Dendritic cell treated with granulocyte-macrophage colony-stimulating factor and Interleukin-4, amounts not matched to agents 40 ng/mL and 50 ng/mL, for 4 days (primary cell): ENCODE measurements around the gene FDX2.
"Not testable (repeated sequence)": the region's sequence is repeated elsewhere in the genome, so short reads cannot be mapped to it uniquely, and the experiment has no call there.

Experiments used
- H3K27ac Mint-ChIP-seq: one replicate; pipeline ENCODE4 v1.8.0; 2022; ENCODE audit warnings: mild to moderate bottlenecking, mixed read lengths
- H3K27me3 Mint-ChIP-seq: one replicate; pipeline ENCODE4 v1.8.0; 2022; ENCODE audit warnings: mild to moderate bottlenecking, mixed read lengths
- H3K36me3 Mint-ChIP-seq: one replicate; pipeline ENCODE4 v1.8.0; 2022; ENCODE audit warnings: low read depth, mixed read lengths
- H3K4me1 Mint-ChIP-seq: one replicate; pipeline ENCODE4 v1.8.0; 2022; ENCODE audit warnings: low read depth, mixed read lengths
- H3K4me3 Mint-ChIP-seq: one replicate; pipeline ENCODE4 v1.8.0; 2022; ENCODE audit warnings: mild to moderate bottlenecking, moderate library complexity, mixed read lengths
- H3K9me3 Mint-ChIP-seq: one replicate; pipeline ENCODE4 v1.8.0; 2022; ENCODE audit warnings: mixed read lengths
- intact Hi-C: fragments of 100-400 bp; cut with micrococcal nuclease; formaldehyde crosslinking; loops from one replicate; pipeline ENCODE4 v1.15.0; 2022

Gene FDX2

GRCh38 chr19:10339380-10339960, 23.7 kb upstream of the FDX2 start, which contains the start of gene ICAM3:
ICAM3 (minus strand) TSS chr19:10339624; CDS start chr19:10339614, 10 bp downstream.
- Mint-ChIP-seq H3K27me3 (no peaks in the 10 kb centered on the region), H3K27ac (peak within 1 kb of the TSS; percentile 41), H3K4me3 (peak within 1 kb of the TSS; percentile 63), H3K4me1 (peaks cover 47% of the 10 kb centered on the region), H3K9me3 (no peaks in the 10 kb centered on the region), H3K36me3 (peaks cover 10% of the 10 kb centered on the region)
- intact Hi-C loops = no loop called here

- intact Hi-C loops = no loop called here
- Mint-ChIP-seq H3K4me3 (peak overlapping the region; percentile 63), H3K9me3 (no peaks in the 10 kb centered on the region), H3K4me1 (peaks cover 52% of the 10 kb centered on the region), H3K27me3 (no peaks in the 10 kb centered on the region), H3K27ac (peak overlapping the region; percentile 21), H3K36me3 (peaks cover 10% of the 10 kb centered on the region)
Observed at GRCh38 chr19:10338940-10339339, 23.1 kb upstream of the FDX2 start.

GRCh38 chr19:10336725-10337124, 20.9 kb upstream of the FDX2 start:
- H3K36me3 Mint-ChIP-seq = peaks cover 22% of the 10 kb centered on the region

GRCh38 chr19:10335352-10335985, 19.7 kb upstream of the FDX2 start:
- H3K4me1 Mint-ChIP-seq = peaks cover 67% of the 10 kb centered on the region

More at GRCh38 chr19:10336725-10337124, 20.9 kb upstream of the FDX2 start:
- intact Hi-C loops, H3K27me3 Mint-ChIP-seq, H3K9me3 Mint-ChIP-seq, H3K27ac Mint-ChIP-seq, H3K4me3 Mint-ChIP-seq: not testable (repeated sequence)
- H3K4me1 Mint-ChIP-seq = peaks cover 71% of the 10 kb centered on the region

GRCh38 chr19:10334588-10335351, 19.0 kb upstream of the FDX2 start:
- Mint-ChIP-seq H3K9me3 (no peaks in the 10 kb centered on the region), H3K4me1 (peaks cover 60% of the 10 kb centered on the region), H3K36me3 (peaks cover 30% of the 10 kb centered on the region), H3K27me3 (no peaks in the 10 kb centered on the region), H3K27ac (peak overlapping the region; percentile 92), H3K4me3 (no peak overlapping the region)
- intact Hi-C loops = loop anchor here (5.0 kb wide), 1 partner anchor 42 kb away; no protein-coding TSS in a partner anchor

More at GRCh38 chr19:10335352-10335985, 19.7 kb upstream of the FDX2 start:
- Mint-ChIP-seq H3K9me3 (no peaks in the 10 kb centered on the region), H3K36me3 (peaks cover 23% of the 10 kb centered on the region), H3K27ac (peak overlapping the region; percentile 34), H3K4me3 (no peak overlapping the region), H3K27me3 (no peaks in the 10 kb centered on the region)
- intact Hi-C loops = no loop called here

- H3K27me3 Mint-ChIP-seq = no peaks in the 10 kb centered on the region
- H3K36me3 Mint-ChIP-seq = peaks cover 38% of the 10 kb centered on the region
- no peaks in the 10 kb centered on the region for H3K9me3 Mint-ChIP-seq
- H3K4me1 Mint-ChIP-seq = peaks cover 52% of the 10 kb centered on the region
- peak overlapping the region; percentile 92 for H3K27ac Mint-ChIP-seq
- peak overlapping the region; percentile 94 for H3K4me3 Mint-ChIP-seq
- intact Hi-C loops = loop anchor here (5.0 kb wide), 1 partner anchor 42 kb away; no protein-coding TSS in a partner anchor
Observed at GRCh38 chr19:10333758-10334587, 18.2 kb upstream of the FDX2 start.

- intact Hi-C loops = loop anchor here (5.0 kb wide), 1 partner anchor 41 kb away; no protein-coding TSS in a partner anchor
Observed at GRCh38 chr19:10332965-10333757, 17.3 kb upstream of the FDX2 start, which contains the start of gene RAVER1. RAVER1 (minus strand) TSS chr19:10333529; CDS start chr19:10333507, 22 bp downstream.

GRCh38 chr19:10332158-10332964, 16.5 kb upstream of the FDX2 start:
- Mint-ChIP-seq H3K4me3 (peak overlapping the region; percentile 94), H3K4me1 (peaks cover 40% of the 10 kb centered on the region), H3K36me3 (peaks cover 54% of the 10 kb centered on the region), H3K27ac (peak overlapping the region; percentile 92), H3K27me3 (no peaks in the 10 kb centered on the region), H3K9me3 (no peaks in the 10 kb centered on the region)
- intact Hi-C loops = loop anchor here (5.0 kb wide), 1 partner anchor 40 kb away; no protein-coding TSS in a partner anchor

More at GRCh38 chr19:10332965-10333757, 17.3 kb upstream of the FDX2 start, which contains the start of gene RAVER1:
- Mint-ChIP-seq H3K4me1 (peaks cover 44% of the 10 kb centered on the region), H3K27ac (peak within 1 kb of the TSS; percentile 92), H3K36me3 (peaks cover 46% of the 10 kb centered on the region), H3K27me3 (no peaks in the 10 kb centered on the region), H3K9me3 (no peaks in the 10 kb centered on the region), H3K4me3 (peak within 1 kb of the TSS; percentile 94)

- Mint-ChIP-seq H3K4me3 (no peak overlapping the region), H3K36me3 (peaks cover 72% of the 10 kb centered on the region)
Observed at GRCh38 chr19:10329555-10329954, 13.7 kb upstream of the FDX2 start.

GRCh38 chr19:10328558-10329429, 13.0 kb upstream of the FDX2 start:
- intact Hi-C loops = no loop called here
- no peak overlapping the region for H3K4me3 Mint-ChIP-seq
- H3K27me3 Mint-ChIP-seq = no peaks in the 10 kb centered on the region
- H3K36me3 Mint-ChIP-seq = peaks cover 79% of the 10 kb centered on the region
- H3K27ac Mint-ChIP-seq = no peak overlapping the region
- H3K4me1 Mint-ChIP-seq = peaks cover 19% of the 10 kb centered on the region
- H3K9me3 Mint-ChIP-seq = no peaks in the 10 kb centered on the region

More at GRCh38 chr19:10329555-10329954, 13.7 kb upstream of the FDX2 start:
- H3K27ac Mint-ChIP-seq = no peak overlapping the region
- H3K4me1 Mint-ChIP-seq = peaks cover 26% of the 10 kb centered on the region
- intact Hi-C loops = no loop called here
- H3K27me3 Mint-ChIP-seq = no peaks in the 10 kb centered on the region
- no peaks in the 10 kb centered on the region for H3K9me3 Mint-ChIP-seq

GRCh38 chr19:10327793-10328192, 12.0 kb upstream of the FDX2 start:
- peaks cover 79% of the 10 kb centered on the region for H3K36me3 Mint-ChIP-seq
- intact Hi-C loops = no loop called here
- H3K27me3 Mint-ChIP-seq = no peaks in the 10 kb centered on the region

More at GRCh38 chr19:10327793-10328192, 12.0 kb upstream of the FDX2 start:
- Mint-ChIP-seq H3K27ac (peak overlapping the region; percentile 45), H3K9me3 (no peaks in the 10 kb centered on the region), H3K4me1 (peaks cover 12% of the 10 kb centered on the region), H3K4me3 (no peak overlapping the region)
